ENCODE measurements around the gene MEI4.
"Not testable (repeated sequence)": the region's sequence is repeated elsewhere in the genome, so short reads cannot be mapped to it uniquely, and the experiment has no call there.

MEI4 gene

DNA sequence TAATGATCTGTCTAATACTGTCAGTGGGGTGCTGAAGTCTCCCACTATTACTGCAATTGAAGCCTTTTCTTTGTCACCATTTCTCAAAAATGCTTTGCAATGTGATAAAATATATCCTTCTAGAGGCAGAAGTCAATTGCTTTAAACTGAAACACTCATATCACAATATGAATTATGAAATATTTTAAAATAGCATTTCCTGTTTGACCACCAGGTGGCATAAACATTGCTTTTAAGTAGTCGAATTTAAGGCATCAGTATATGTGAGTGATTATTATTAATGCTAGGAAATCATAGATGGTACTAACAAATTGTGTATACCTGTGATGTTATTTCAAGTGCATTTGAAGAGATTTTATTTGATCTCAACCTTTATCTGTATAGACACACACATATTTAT lies 87.5 kb downstream of the MEI4 start:
- H3K4me2 ChIP-seq: no peak overlapping the region
- H3K4me1 ChIP-seq: no peaks in the 10 kb centered on the region
- no peaks in the 10 kb centered on the region for H4K20me1 ChIP-seq
- no peak for TF ChIP-seq Cebpa-rat (IDR thresholded peaks at IDR 0.05)
- H3K27me3 ChIP-seq: no peaks in the 10 kb centered on the region
- no peak overlapping the region for H3K4me3 ChIP-seq
- no peak overlapping the region for H3K9ac ChIP-seq
- no peak overlapping the region for H3K27ac ChIP-seq
- H3K9me3 ChIP-seq: no peaks in the 10 kb centered on the region
- H3K36me3 ChIP-seq: no peaks in the 10 kb centered on the region

DNA sequence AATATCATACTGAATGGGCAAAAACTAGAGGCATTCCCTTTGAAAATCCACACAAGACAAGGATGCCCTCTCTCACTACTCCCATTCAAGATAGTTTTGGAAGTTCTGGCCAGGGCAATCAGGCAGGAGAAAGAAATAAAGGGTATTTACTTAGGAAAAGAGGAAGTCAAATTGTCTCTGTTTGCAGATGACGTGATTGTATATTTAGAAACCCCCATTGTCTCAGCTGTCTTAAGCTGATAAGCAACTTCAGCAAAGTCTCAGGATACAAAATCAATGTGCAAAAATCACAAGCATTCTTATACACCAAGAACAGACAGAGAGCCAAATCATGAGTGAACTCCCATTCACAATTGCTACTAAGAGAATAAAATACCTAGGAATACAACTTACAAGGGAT lies 99.3 kb downstream of the MEI4 start:
- not testable (repeated sequence) for H3K36me3 ChIP-seq, H3K4me1 ChIP-seq, H4K20me1 ChIP-seq, H3K27ac ChIP-seq, H3K4me2 ChIP-seq, H3K4me3 ChIP-seq, H3K27me3 ChIP-seq, H3K9ac ChIP-seq
- H3K9me3 ChIP-seq: peaks cover 20% of the 10 kb centered on the region

DNA sequence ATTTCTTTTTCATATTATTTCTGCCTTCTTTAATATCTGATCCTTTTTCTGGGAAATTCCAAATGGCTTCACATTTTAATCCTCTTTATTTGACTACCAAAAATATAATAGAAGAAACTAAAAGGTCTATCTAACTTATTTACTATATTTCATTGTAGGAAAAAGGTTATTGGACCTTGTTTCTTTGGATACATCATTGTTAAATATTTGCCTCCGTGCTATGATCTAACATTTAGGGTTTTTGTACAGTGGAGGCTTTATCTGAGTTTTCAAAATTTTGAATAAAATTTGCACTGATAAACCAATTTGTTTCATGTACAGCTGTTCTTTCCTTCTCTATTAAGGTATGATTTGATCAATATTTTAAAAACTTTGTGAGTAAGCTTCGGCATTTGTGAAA lies 109.5 kb downstream of the MEI4 start:
- no peaks in the 10 kb centered on the region for H3K9me3 ChIP-seq

GRCh38 chr6:77763124-77763523 lies 110.3 kb downstream of the MEI4 start:
- no peaks in the 10 kb centered on the region for H3K4me1 ChIP-seq
- no peak overlapping the region for H3K9ac ChIP-seq
- H4K20me1 ChIP-seq: no peaks in the 10 kb centered on the region
- no peak overlapping the region for H3K4me3 ChIP-seq
- H3K4me2 ChIP-seq: no peak overlapping the region
- TF ChIP-seq Cebpa-rat (IDR thresholded peaks at IDR 0.05): no peak
- H3K27ac ChIP-seq: no peak overlapping the region
- H3K36me3 ChIP-seq: no peaks in the 10 kb centered on the region
- no peaks in the 10 kb centered on the region for H3K27me3 ChIP-seq
- H3K9me3 ChIP-seq: no peaks in the 10 kb centered on the region

More for the DNA sequence above, 109.5 kb downstream of the MEI4 start:
- Histone ChIP-seq H3K4me1 (no peaks in the 10 kb centered on the region), H3K27me3 (no peaks in the 10 kb centered on the region), H3K4me3 (no peak overlapping the region), H3K4me2 (no peak overlapping the region), H3K36me3 (no peaks in the 10 kb centered on the region), H4K20me1 (no peaks in the 10 kb centered on the region), H3K9ac (no peak overlapping the region), H3K27ac (no peak overlapping the region)
- no peak for TF ChIP-seq Cebpa-rat (IDR thresholded peaks at IDR 0.05)

DNA sequence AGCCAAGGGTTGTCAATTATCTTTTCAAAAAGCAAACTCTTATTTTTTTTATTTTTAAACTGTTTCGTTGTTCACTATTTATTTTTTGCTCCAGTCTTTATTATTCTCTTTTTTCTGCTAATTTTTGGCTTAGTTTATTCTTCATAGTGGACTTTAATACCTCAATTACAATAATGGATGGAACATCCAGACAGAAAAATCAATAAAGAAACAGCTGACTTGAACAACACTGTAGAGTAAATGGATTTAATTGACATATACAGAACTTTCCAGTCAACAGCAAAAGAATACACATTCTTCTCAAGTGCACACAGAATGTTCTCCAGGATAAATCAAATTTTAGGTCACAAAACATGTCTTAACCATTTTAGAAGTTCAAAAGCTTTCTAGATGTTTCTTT lies 111.5 kb downstream of the MEI4 start:
- TF ChIP-seq Cebpa-rat (IDR thresholded peaks at IDR 0.05): no peak
- no peaks in the 10 kb centered on the region for H3K4me1 ChIP-seq

DNA sequence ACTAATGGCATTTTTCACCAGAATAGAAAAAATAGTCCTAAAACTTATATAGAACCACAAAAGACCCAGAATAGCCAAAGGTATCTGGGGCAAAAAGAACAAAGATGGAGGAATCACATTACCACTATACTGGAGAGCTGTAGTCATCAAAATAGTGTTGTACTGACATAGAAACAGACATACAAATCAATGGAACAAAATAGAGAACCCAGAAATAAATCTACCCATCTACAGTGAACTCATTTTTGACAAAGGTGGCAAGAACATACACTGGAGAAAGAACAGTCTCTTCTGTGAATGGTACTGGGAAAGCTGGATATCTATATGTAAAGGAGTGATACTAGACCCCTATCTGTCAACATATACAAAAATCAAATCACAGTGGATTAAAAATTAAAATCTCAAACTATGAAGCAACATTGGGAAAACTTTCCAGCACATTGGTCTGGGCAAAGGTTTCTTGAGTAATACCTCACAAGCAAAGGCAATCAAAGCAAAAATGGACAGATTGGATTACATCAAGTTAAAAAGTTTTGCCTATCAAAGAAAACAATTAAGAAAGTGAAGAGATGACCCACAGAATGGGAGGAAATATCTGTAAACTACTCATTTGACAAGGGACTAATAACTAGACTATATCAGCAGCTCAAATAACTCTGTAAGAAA lies 120.5 kb downstream of the MEI4 start:
- H3K9ac ChIP-seq: no peak overlapping the region
- no peak overlapping the region for H3K4me3 ChIP-seq
- H3K9me3 ChIP-seq: no peaks in the 10 kb centered on the region
- H4K20me1 ChIP-seq: no peaks in the 10 kb centered on the region
- no peaks in the 10 kb centered on the region for H3K27me3 ChIP-seq
- H3K4me1 ChIP-seq: no peaks in the 10 kb centered on the region
- no peak overlapping the region for H3K27ac ChIP-seq
- no peaks in the 10 kb centered on the region for H3K36me3 ChIP-seq
- no peak overlapping the region for H3K4me2 ChIP-seq
- TF ChIP-seq Cebpa-rat (IDR thresholded peaks at IDR 0.05): no peak

More for the DNA sequence above, 111.5 kb downstream of the MEI4 start:
- no peaks in the 10 kb centered on the region for H3K36me3 ChIP-seq
- H4K20me1 ChIP-seq: no peaks in the 10 kb centered on the region
- H3K4me2 ChIP-seq: no peak overlapping the region
- no peak overlapping the region for H3K27ac ChIP-seq
- no peak overlapping the region for H3K4me3 ChIP-seq
- no peaks in the 10 kb centered on the region for H3K27me3 ChIP-seq
- no peaks in the 10 kb centered on the region for H3K9me3 ChIP-seq
- no peak overlapping the region for H3K9ac ChIP-seq

DNA sequence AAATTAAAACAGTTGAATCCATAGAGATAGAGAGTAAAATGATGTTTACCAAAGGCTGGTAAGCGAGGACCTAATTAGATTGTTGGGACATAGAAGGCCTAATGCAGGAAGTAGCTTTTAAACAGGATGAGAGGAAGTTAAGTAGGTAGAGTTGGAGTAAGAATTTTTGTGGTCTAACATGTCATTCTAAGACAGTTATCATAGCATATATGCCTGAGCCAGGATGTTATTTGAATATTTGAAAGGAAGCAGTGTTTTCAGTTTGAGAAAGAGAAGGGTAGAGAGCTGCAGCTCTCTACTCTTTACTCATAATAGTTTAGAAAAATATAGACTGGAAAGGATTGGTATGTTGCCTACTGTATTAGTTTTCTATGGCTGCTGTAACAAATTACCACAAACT lies 121.6 kb downstream of the MEI4 start:
- Histone ChIP-seq H3K27me3 (no peaks in the 10 kb centered on the region), H3K4me1 (no peaks in the 10 kb centered on the region), H3K9me3 (no peaks in the 10 kb centered on the region), H4K20me1 (no peaks in the 10 kb centered on the region), H3K9ac (no peak overlapping the region), H3K4me2 (no peak overlapping the region), H3K4me3 (no peak overlapping the region), H3K36me3 (no peaks in the 10 kb centered on the region), H3K27ac (no peak overlapping the region)
- no peak for TF ChIP-seq Cebpa-rat (IDR thresholded peaks at IDR 0.05)

DNA sequence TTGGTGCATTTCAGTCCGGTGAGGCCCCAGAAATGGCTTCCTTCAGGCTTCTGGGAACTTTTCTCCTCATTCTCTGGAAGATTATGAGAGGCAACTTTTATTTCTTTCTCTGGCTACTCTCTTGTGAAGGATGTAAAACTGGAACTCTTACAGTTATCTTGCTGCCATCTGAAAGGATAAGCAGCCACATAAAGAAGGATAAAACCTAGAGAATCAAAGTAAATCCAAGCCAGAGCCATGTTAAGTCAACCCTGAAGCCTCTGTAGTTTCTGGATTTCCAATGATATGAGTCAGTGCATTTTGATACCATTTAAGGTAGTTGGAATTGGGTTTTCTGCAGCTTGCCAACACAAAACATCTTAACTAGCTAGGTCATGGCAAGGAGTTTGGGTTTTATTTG lies 123.6 kb downstream of the MEI4 start:
- peaks cover 15% of the 10 kb centered on the region for H3K9me3 ChIP-seq
- H3K4me2 ChIP-seq: no peak overlapping the region
- H3K27ac ChIP-seq: no peak overlapping the region
- TF ChIP-seq Cebpa-rat (IDR thresholded peaks at IDR 0.05): no peak
- no peaks in the 10 kb centered on the region for H4K20me1 ChIP-seq
- no peak overlapping the region for H3K9ac ChIP-seq
- H3K36me3 ChIP-seq: no peaks in the 10 kb centered on the region
- H3K4me1 ChIP-seq: no peaks in the 10 kb centered on the region
- no peak overlapping the region for H3K4me3 ChIP-seq
- no peaks in the 10 kb centered on the region for H3K27me3 ChIP-seq

GRCh38 chr6:77778527-77778926 lies 125.7 kb downstream of the MEI4 start:
- Histone ChIP-seq H3K4me2 (no peak overlapping the region), H3K27ac (no peak overlapping the region), H3K27me3 (no peaks in the 10 kb centered on the region), H3K4me3 (no peak overlapping the region), H4K20me1 (no peaks in the 10 kb centered on the region), H3K36me3 (no peaks in the 10 kb centered on the region), H3K9ac (no peak overlapping the region), H3K9me3 (peaks cover 18% of the 10 kb centered on the region), H3K4me1 (peaks cover 21% of the 10 kb centered on the region)
- TF ChIP-seq Cebpa-rat (IDR thresholded peaks at IDR 0.05): no peak

GRCh38 chr6:77786935-77787629 lies 134.2 kb downstream of the MEI4 start:
- H3K27ac ChIP-seq: peak overlapping the region; percentile 6; the same call in 1 of the 2 replicates
- no peak for TF ChIP-seq Cebpa-rat (IDR thresholded peaks at IDR 0.05)
- peaks cover 52% of the 10 kb centered on the region for H3K4me1 ChIP-seq
- no peak overlapping the region for H3K4me3 ChIP-seq
- H3K9me3 ChIP-seq: peaks cover 8% of the 10 kb centered on the region; the same call in 1 of the 2 replicates
- no peaks in the 10 kb centered on the region for H4K20me1 ChIP-seq
- H3K36me3 ChIP-seq: no peaks in the 10 kb centered on the region
- no peak overlapping the region for H3K9ac ChIP-seq
- no peak overlapping the region for H3K4me2 ChIP-seq
- H3K27me3 ChIP-seq: no peaks in the 10 kb centered on the region

Data from BLaER1 (cell line).